HepG2 (cell line): Measurements from ENCODE around the gene RHEBL1. TPM values are rescaled to one million over a fixed set of nuclear protein-coding genes. Genes with fewer than 3 reads are reported as not detected.

ENCODE experiments used
- ATAC-seq: fragments of 200-7000 bp; cut with Tn5 transposase; 3 replicates; pipeline ENCODE4 v1.9.1; 2020; ENCODE audit warnings: mild to moderate bottlenecking, moderate library complexity
- BruUV-seq: library from RNA; stranded (reverse); fragments of 400-500 nt; replicated peaks from 2 replicates; lab custom pipeline; 2021; lab: Mats Ljungman, UMichigan
- CTCF ChIA-PET: fragments of 300-600 bp; formaldehyde crosslinking; extraction: SDS; loops from one replicate; lab custom pipeline; 2021; ENCODE audit warnings: low total read pairs, inconsistent platforms, low intra/inter-chr PET ratio; lab: Yijun Ruan, JAX
- POLR2A ChIA-PET: fragments of 350-600 bp; sonication (Branson Sonifier 250); formaldehyde crosslinking; loops from one replicate; lab custom pipeline; 2020; ENCODE audit warnings: antibody characterized with exemption, inconsistent platforms; lab: Yijun Ruan, JAX
- DNase-seq: peaks from one replicate; pipeline ENCODE4 v3.0.0-alpha.2; 2015; ENCODE audit warnings: low spot score
- FAIRE-seq: peaks from 3 replicates; lab custom pipeline; 2011; peaks lifted over from hg19 to GRCh38; lab: Jason Lieb, UNC
- H2AFZ ChIP-seq: one replicate; pipeline ENCODE4 v1.6.1; 2011; ENCODE audit warnings: low read length, inconsistent platforms
- H3K27ac ChIP-seq: fragments of 300-600 bp; 3 replicates; pipeline ENCODE4 v1.8.0; 2011; ENCODE audit warnings: mixed run types, mild to moderate bottlenecking, mixed read lengths, low read length, inconsistent platforms; ENCODE audit not compliant: insufficient read depth; ENCODE audit errors: extremely low read length
- H3K27me3 ChIP-seq, 2 experiments: fragments of 200-600 bp in 1 of 2; 2 replicates in 1 of 2; 3 replicates in 1 of 2; pipeline versions ENCODE4 v1.6.0 to v1.8.0; 2011; ENCODE audit warnings: low read length in 2 of 2, mild to moderate bottlenecking in 2 of 2, moderate library complexity in 2 of 2, inconsistent platforms in 1 of 2; ENCODE audit not compliant: insufficient read depth in 2 of 2, control insufficient read depth in 1 of 2
- H3K36me3 ChIP-seq, 2 experiments: fragments of 200-600 bp in 1 of 2; replicated peaks in 1 of 2; 2 replicates in 1 of 2; 3 replicates in 1 of 2; pipeline versions ENCODE4 v1.5.1 to v1.8.0; 2011; ENCODE audit warnings: low read length in 2 of 2, inconsistent platforms in 1 of 2; ENCODE audit not compliant: insufficient read depth in 2 of 2, control insufficient read depth in 1 of 2
- H3K4me1 ChIP-seq: 2 replicates; pipeline ENCODE4 v1.5.1; 2012; ENCODE audit warnings: low read length, inconsistent platforms; ENCODE audit not compliant: insufficient read depth
- H3K4me2 ChIP-seq: 2 replicates; pipeline ENCODE4 v1.6.0; 2011; ENCODE audit warnings: low read depth, low read length, inconsistent platforms
- H3K4me3 ChIP-seq, 3 experiments: fragments of 200-600 bp in 1 of 3; sonication (generic), shearing (Covaris generic) in 1 of 3; replicated peaks in 1 of 3; 2 replicates each; pipeline ENCODE4 v1.5.1; 2011 to 2016; ENCODE audit warnings: low read length in 3 of 3, inconsistent platforms in 2 of 3, low read depth in 2 of 3, mild to moderate bottlenecking in 2 of 3, control low read depth in 1 of 3, mixed read lengths in 1 of 3; ENCODE audit not compliant: insufficient read depth in 1 of 3
- H3K79me2 ChIP-seq: one replicate; pipeline ENCODE4 v1.6.1; 2011; ENCODE audit warnings: low read length, inconsistent platforms; ENCODE audit not compliant: insufficient read depth
- H3K9ac ChIP-seq: 2 replicates; pipeline ENCODE4 v1.6.0; 2011; ENCODE audit warnings: mild to moderate bottlenecking, low read depth, low read length, inconsistent platforms; ENCODE audit not compliant: insufficient read depth
- H3K9me3 ChIP-seq: 2 replicates; pipeline ENCODE4 v1.5.1; 2012; ENCODE audit warnings: mild to moderate bottlenecking, low read length
- H4K20me1 ChIP-seq: 2 replicates; pipeline ENCODE4 v1.6.0; 2011; ENCODE audit warnings: inconsistent platforms, mild to moderate bottlenecking, low read length, moderate library complexity; ENCODE audit not compliant: insufficient read depth
- FLYWCH1 ChIP-seq: sonication (generic); formaldehyde crosslinking; IDR thresholded peaks from 2 replicates; pipeline ENCODE4 v1.8.1; 2023; ENCODE audit warnings: mild to moderate bottlenecking, missing genetic modification reagents
- NFATC3 ChIP-seq: sonication (generic); formaldehyde crosslinking; IDR thresholded peaks from 2 replicates; pipeline ENCODE4 v1.5.1; 2020; ENCODE audit warnings: mild to moderate bottlenecking, missing genetic modification reagents
- YY1 ChIP-seq: IDR thresholded peaks from 2 replicates; pipeline ENCODE4 v1.6.1; 2011; ENCODE audit warnings: low read length, low read depth, moderate library complexity, mild to moderate bottlenecking; ENCODE audit not compliant: insufficient read depth, insufficient replicate concordance
- ZBTB21 ChIP-seq: sonication (generic); formaldehyde crosslinking; IDR thresholded peaks from 2 replicates; pipeline ENCODE4 v1.4.0; 2020; ENCODE audit warnings: missing genetic modification reagents
- ZKSCAN1 ChIP-seq: fragments of 150-350 bp; IDR thresholded peaks from 2 replicates; pipeline ENCODE4 v1.6.1; 2014; ENCODE audit warnings: low read length
- ZNF335 ChIP-seq: sonication (generic); formaldehyde crosslinking; IDR thresholded peaks from 2 replicates; pipeline ENCODE4 v1.4.0; 2020; ENCODE audit warnings: missing genetic modification reagents
- WGBS: methylation state at CpG from one replicate; pipeline ENCODE4 v1.1.6; 2017; ENCODE audit warnings: low lambda C conversion rate; 5-methylcytosine and 5-hydroxymethylcytosine counted together
- in situ Hi-C: cut with HindIII; loops from 2 replicates; pipeline ENCODE4 v1.10.0; 2017; ENCODE audit warnings: low pct_unique_long_range_greater_than_20kb; ENCODE audit not compliant: extremely low pct_ligation_motif_present
- intact Hi-C: fragments of 100-400 bp; cut with micrococcal nuclease; formaldehyde crosslinking; loops from one replicate; pipeline ENCODE4 v1.10.0; 2022; ENCODE audit not compliant: unreplicated experiment
- polyA plus RNA-seq, 8 experiments: library from polyadenylated mRNA; depleted of rRNA in 3 of 8; stranded (reverse) in 7 of 8; unstranded in 1 of 8; fragments of >200 nt; fragmentation: Illumina TruSeq in 4 of 8; extraction: Trizol in 4 of 8; gene quantifications; 2 replicates each; pipeline versions ENCODE4 v1.2.1 to v1.2.3, GENCODE V29; 2011 to 2016; ENCODE audit warnings: low read depth in 4 of 8, missing spikeins in 1 of 8, mixed read lengths in 1 of 8; ENCODE audit not compliant: insufficient read depth in 1 of 8
- total RNA-seq, 5 experiments: library from RNA; depleted of rRNA; stranded (reverse); fragments of >200 nt; fragmentation: Illumina TruSeq; extraction: Trizol; gene quantifications; 2 replicates each; pipeline ENCODE4 v1.2.3, GENCODE V29; 2016; ENCODE audit warnings: low read depth in 1 of 5
- TF ChIP-seq, protein P1 (sequence below): IDR thresholded peaks from 2 replicates; pipeline ENCODE4 v1.6.1; 2016; ENCODE audit warnings: missing compliant biosample characterization, missing genetic modification reagents, borderline replicate concordance
- TF ChIP-seq, protein P2 (sequence below): sonication (generic); formaldehyde crosslinking; IDR thresholded peaks from 2 replicates; pipeline ENCODE4 v1.8.0; 2022; ENCODE audit warnings: mild to moderate bottlenecking, missing genetic modification reagents, borderline replicate concordance

RHEBL1 gene
- total and polyA plus RNA-seq, 2 of the 13 experiments (the other 11 are each of a cell fraction or from before 2014, with no cell fraction given) = 1.4 to 2.5 TPM

DNA sequence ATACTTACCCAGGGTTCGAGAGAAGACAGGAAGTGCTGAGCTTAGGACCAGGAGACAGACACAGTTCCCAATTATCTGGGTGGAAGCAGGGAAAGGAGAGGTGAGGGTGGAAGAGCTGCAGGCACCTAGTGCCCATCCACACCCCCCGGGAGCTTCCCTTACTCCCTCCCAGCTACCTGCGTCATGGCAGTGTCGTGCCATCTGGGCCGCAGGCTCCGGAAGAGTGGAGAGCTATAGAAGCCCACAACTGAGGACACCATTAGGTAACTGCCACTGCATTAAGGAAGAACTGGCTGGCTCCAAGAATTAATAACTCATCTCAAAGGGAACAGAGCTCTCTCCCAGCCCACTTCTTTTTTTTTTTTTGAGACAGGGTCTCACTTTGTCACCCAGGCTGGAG, 30.6 kb upstream of the RHEBL1 start (continued):
- TF ChIP-seq, protein P1, sequence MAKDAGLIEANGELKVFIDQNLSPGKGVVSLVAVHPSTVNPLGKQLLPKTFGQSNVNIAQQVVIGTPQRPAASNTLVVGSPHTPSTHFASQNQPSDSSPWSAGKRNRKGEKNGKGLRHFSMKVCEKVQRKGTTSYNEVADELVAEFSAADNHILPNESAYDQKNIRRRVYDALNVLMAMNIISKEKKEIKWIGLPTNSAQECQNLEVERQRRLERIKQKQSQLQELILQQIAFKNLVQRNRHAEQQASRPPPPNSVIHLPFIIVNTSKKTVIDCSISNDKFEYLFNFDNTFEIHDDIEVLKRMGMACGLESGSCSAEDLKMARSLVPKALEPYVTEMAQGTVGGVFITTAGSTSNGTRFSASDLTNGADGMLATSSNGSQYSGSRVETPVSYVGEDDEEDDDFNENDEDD (CRISPR knock-in tag) = no peak
- TF ChIP-seq, protein P2, sequence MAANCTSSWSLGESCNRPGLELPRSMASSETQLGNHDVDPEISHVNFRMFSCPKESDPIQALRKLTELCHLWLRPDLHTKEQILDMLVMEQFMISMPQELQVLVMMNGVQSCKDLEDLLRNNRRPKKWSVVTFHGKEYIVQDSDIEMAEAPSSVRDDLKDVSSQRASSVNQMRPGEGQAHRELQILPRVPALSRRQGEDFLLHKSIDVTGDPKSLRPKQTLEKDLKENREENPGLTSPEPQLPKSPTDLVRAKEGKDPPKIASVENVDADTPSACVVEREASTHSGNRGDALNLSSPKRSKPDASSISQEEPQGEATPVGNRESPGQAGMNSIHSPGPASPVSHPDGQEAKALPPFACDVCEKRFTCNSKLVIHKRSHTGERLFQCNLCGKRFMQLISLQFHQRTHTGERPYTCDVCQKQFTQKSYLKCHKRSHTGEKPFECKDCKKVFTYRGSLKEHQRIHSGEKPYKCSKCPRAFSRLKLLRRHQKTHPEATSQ = no peak
- no peak for TF ChIP-seq YY1
- no peak for TF ChIP-seq FLYWCH1 (CRISPR knock-in tag)
- TF ChIP-seq ZKSCAN1 = no peak
- TF ChIP-seq ZBTB21 (CRISPR knock-in tag) = no peak
- no peak for TF ChIP-seq NFATC3 (CRISPR knock-in tag)

DNA sequence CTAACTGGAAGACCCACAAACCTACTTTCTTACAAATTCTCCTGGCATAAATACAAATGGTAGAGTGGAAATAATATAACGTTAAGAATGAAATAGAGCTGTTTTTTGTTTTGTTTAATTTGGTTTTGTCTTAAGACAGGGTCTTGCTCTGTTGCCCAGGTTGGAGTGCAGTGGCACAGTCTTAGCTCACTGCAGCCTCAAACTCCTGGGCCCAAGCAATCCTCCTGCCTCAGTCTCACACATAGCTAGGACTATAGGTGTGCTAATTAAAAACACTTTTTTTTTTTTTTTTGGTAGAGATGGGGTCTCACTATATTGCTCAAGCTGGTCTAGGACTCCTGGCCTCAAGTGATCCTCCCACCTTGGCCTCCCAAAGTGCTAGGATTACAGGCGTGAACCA, 28.9 kb upstream of the RHEBL1 start:
- ATAC-seq = no peak
- H3K9ac ChIP-seq = no peak overlapping the region
- no peaks in the 10 kb centered on the region for H3K9me3 ChIP-seq
- H3K27me3 ChIP-seq = peaks cover 3 to 13% of the 10 kb centered on the region in 2 experiments; a peak in 2 of 5 replicates
- TF ChIP-seq ZNF335 (CRISPR knock-in tag) = no peak
- TF ChIP-seq, all 625 proteins: peak for 0
- Histone ChIP-seq H3K36me3 (peaks cover 10 to 39% of the 10 kb centered on the region in 2 experiments; a peak in 4 of 5 replicates), H3K4me2 (no peak overlapping the region), H4K20me1 (peaks cover 5% of the 10 kb centered on the region; the same call in 1 of the 2 replicates), H3K4me3 (no peak overlapping the region), H3K4me1 (peaks cover 11% of the 10 kb centered on the region; the same call in 1 of the 2 replicates), H3K27ac (no peak overlapping the region), H3K79me2 (no peaks in the 10 kb centered on the region), H2AFZ (no peak overlapping the region)
- FAIRE-seq (no peak), DNase-seq (no peak)
- POLR2A ChIA-PET = interaction anchor here (1.2 to 2.8 kb wide), 2 partner anchors 12 to 29 kb away, joined by 3 to 9 read pairs; partner anchors contain the start of genes LMBR1L and RHEBL1
- in situ Hi-C loops = no loop called here
- CTCF ChIA-PET = interaction anchor here (1.3 to 1.5 kb wide), 2 partner anchors 11 to 35 kb away, joined by 6 to 9 read pairs; no protein-coding TSS in a partner anchor
- intact Hi-C loops = loop anchor here (1.0 kb wide), 1 partner anchor 34 kb away; no protein-coding TSS in a partner anchor
- 100% methylated on average over 2 of the region's 2 CpGs for WGBS
- BruUV-seq = no TSS peak
